CD4-positive, alpha-beta memory T cell (primary cell): Measurements from ENCODE around the gene ABHD5. TPM values are rescaled to one million over a fixed set of nuclear protein-coding genes. Genes with fewer than 3 reads are reported as not detected.

Experiments used
- CTCF ChIA-PET: fragments of 350-600 bp; sonication (Branson Sonifier 250); formaldehyde crosslinking; loops from one replicate; lab custom pipeline; 2021; ENCODE audit warnings: inconsistent platforms; ENCODE audit not compliant: partially characterized antibody; lab: Charles Lee
- POLR2A ChIA-PET: fragments of 350-600 bp; sonication (Branson Sonifier 250); formaldehyde crosslinking; loops from one replicate; lab custom pipeline; 2021; ENCODE audit not compliant: partially characterized antibody; lab: Charles Lee
- DNase-seq, 5 donors: peaks; one replicate each; pipeline versions ENCODE4 v3.0.0 to v3.0.0-alpha.2; 2020 to 2022; ENCODE audit warnings: mixed read lengths in 1 of 5
- H3K27ac ChIP-seq: one replicate; pipeline ENCODE4 v1.7.0; 2013; ENCODE audit warnings: low read depth, low read length
- H3K27me3 ChIP-seq: 2 replicates; pipeline ENCODE4 v1.7.0; 2013; ENCODE audit warnings: mild to moderate bottlenecking, low read length, moderate library complexity; ENCODE audit not compliant: insufficient read depth
- H3K36me3 ChIP-seq: 2 replicates; pipeline ENCODE4 v1.7.0; 2013; ENCODE audit warnings: mild to moderate bottlenecking, low read length, moderate library complexity; ENCODE audit not compliant: insufficient read depth
- H3K4me1 ChIP-seq: 2 replicates; pipeline ENCODE4 v1.7.0; 2013; ENCODE audit warnings: mild to moderate bottlenecking, low read length, moderate library complexity; ENCODE audit not compliant: insufficient read depth
- H3K4me3 ChIP-seq, 2 donors: one replicate each; pipeline ENCODE4 v1.7.0; 2013; ENCODE audit warnings: low read length in 2 of 2, mild to moderate bottlenecking in 1 of 2
- H3K9me3 ChIP-seq, 2 donors: one replicate each; pipeline ENCODE4 v1.7.0; 2013; ENCODE audit warnings: low read length in 2 of 2, control low read depth in 1 of 2; ENCODE audit not compliant: control insufficient read depth in 1 of 2
- H3K27ac Mint-ChIP-seq, 7 donors: one replicate each; pipeline ENCODE4 v1.8.0; 2020 to 2021; ENCODE audit warnings: mixed read lengths in 7 of 7, mild to moderate bottlenecking in 6 of 7, inconsistent platforms in 3 of 7, moderate library complexity in 3 of 7
- H3K27me3 Mint-ChIP-seq, 2 donors: one replicate each; pipeline ENCODE4 v1.8.0; 2020 to 2021; ENCODE audit warnings: mixed read lengths in 2 of 2
- H3K36me3 Mint-ChIP-seq, 2 donors: one replicate each; pipeline ENCODE4 v1.8.0; 2020 to 2021; ENCODE audit warnings: mixed read lengths in 2 of 2, inconsistent platforms in 1 of 2, mild to moderate bottlenecking in 1 of 2
- H3K4me1 Mint-ChIP-seq, 4 donors: one replicate each; pipeline ENCODE4 v1.8.0; 2020 to 2021; ENCODE audit warnings: mixed read lengths in 4 of 4, mild to moderate bottlenecking in 1 of 4
- H3K4me3 Mint-ChIP-seq, 8 donors: one replicate each; pipeline ENCODE4 v1.8.0; 2020 to 2021; ENCODE audit warnings: mixed read lengths in 8 of 8, mild to moderate bottlenecking in 7 of 8, moderate library complexity in 6 of 8, inconsistent platforms in 3 of 8
- H3K9me3 Mint-ChIP-seq, 8 donors: one replicate each; pipeline ENCODE4 v1.8.0; 2020 to 2021; ENCODE audit warnings: mixed read lengths in 8 of 8, mild to moderate bottlenecking in 5 of 8, inconsistent platforms in 3 of 8, moderate library complexity in 1 of 8
- intact Hi-C: fragments of 100-400 bp; cut with micrococcal nuclease; formaldehyde crosslinking; loops from one replicate; pipeline ENCODE4 v1.15.1; 2023
- polyA plus RNA-seq, 2 donors: library from polyadenylated mRNA; unstranded; fragments of 300-500 nt; fragmentation: Illumina TruSeq; gene quantifications; one replicate each; pipeline ENCODE4 v1.2.3, GENCODE V29; 2021
- total RNA-seq, 2 experiments: library from RNA; stranded (reverse); gene quantifications; one replicate each; pipeline ENCODE4 v1.2.3, GENCODE V29; 2021

ABHD5 gene
- total and polyA plus RNA-seq, 4 experiments from 2014 or later: 5.3 to 7.5 (median 6.6) TPM

DNA sequence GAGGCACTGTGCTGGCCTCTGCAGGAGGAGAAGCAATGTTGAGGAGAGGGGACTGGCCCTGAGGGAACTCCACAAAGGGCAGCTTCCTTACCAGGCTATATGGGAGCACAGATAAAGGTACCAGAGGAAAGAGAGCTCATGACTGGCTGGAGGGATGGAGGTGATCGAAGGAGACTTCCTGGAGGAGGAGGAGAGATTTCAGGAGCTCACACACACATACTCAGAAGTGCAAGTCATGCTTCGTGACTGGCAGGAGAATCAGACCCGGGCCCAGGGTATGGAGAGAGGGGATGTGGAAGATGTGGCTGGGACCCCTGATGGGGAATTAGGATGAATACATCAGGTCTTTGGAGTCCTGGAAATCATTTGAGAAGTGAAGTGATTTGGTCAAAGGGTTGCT lies 85.4 kb downstream of the ABHD5 start:
- H3K36me3 ChIP-seq: no peaks in the 10 kb centered on the region
- Mint-ChIP-seq H3K27me3 (no peaks in the 10 kb centered on the region), H3K36me3 (no peaks in the 10 kb centered on the region), H3K4me1 (peaks cover 5 to 27% (median 15%) of the 10 kb centered on the region in 4 donors), H3K9me3 (peaks cover 0 to 2% (median 0%) of the 10 kb centered on the region in 8 donors), H3K27ac (no peak overlapping the region), H3K4me3 (no peak overlapping the region)
- DNase-seq: no peak
- intact Hi-C loops: no loop called here
- no peak overlapping the region for H3K4me3 ChIP-seq
- CTCF ChIA-PET: no interaction called here
- H3K27me3 ChIP-seq: no peaks in the 10 kb centered on the region
- H3K27ac ChIP-seq: no peak overlapping the region
- H3K9me3 ChIP-seq: no peaks in the 10 kb centered on the region
- POLR2A ChIA-PET: no interaction called here
- peaks cover 13% of the 10 kb centered on the region for H3K4me1 ChIP-seq

GRCh38 chr3:43779850-43780249 lies 89.1 kb downstream of the ABHD5 start:
- CTCF ChIA-PET: interaction anchor here (0.9 kb wide), 1 partner anchor 11 kb away, joined by 3 read pairs; no protein-coding TSS in a partner anchor

GRCh38 chr3:43782541-43782940 lies 91.8 kb downstream of the ABHD5 start:
- CTCF ChIA-PET: no interaction called here
- intact Hi-C loops: no loop called here
- POLR2A ChIA-PET: no interaction called here
- H3K9me3 Mint-ChIP-seq: peaks cover 0 to 2% (median 0%) of the 10 kb centered on the region in 8 donors
- Histone ChIP-seq H3K27ac (no peak overlapping the region), H3K4me1 (no peaks in the 10 kb centered on the region), H3K4me3 (no peak overlapping the region), H3K36me3 (no peaks in the 10 kb centered on the region), H3K9me3 (no peaks in the 10 kb centered on the region), H3K27me3 (no peaks in the 10 kb centered on the region)
- H3K27me3 Mint-ChIP-seq: no peaks in the 10 kb centered on the region
- no peak overlapping the region for H3K27ac Mint-ChIP-seq
- H3K4me1 Mint-ChIP-seq: no peaks in the 10 kb centered on the region
- H3K36me3 Mint-ChIP-seq: no peaks in the 10 kb centered on the region
- no peak for DNase-seq
- H3K4me3 Mint-ChIP-seq: no peak overlapping the region

More at GRCh38 chr3:43779850-43780249, 89.1 kb downstream of the ABHD5 start:
- DNase-seq: no peak
- H3K27me3 ChIP-seq: no peaks in the 10 kb centered on the region
- Mint-ChIP-seq H3K27me3 (no peaks in the 10 kb centered on the region), H3K4me1 (no peaks in the 10 kb centered on the region), H3K9me3 (peaks cover 0 to 2% (median 0%) of the 10 kb centered on the region in 8 donors), H3K4me3 (no peak overlapping the region), H3K36me3 (no peaks in the 10 kb centered on the region), H3K27ac (no peak overlapping the region)
- no peak overlapping the region for H3K4me3 ChIP-seq
- H3K27ac ChIP-seq: no peak overlapping the region
- POLR2A ChIA-PET: no interaction called here
- H3K9me3 ChIP-seq: no peaks in the 10 kb centered on the region
- H3K36me3 ChIP-seq: no peaks in the 10 kb centered on the region
- intact Hi-C loops: no loop called here
- H3K4me1 ChIP-seq: no peaks in the 10 kb centered on the region

Other genes starting within 250 kb of the ABHD5 start
- gene ANO10, start 68.9 kb upstream of the ABHD5 start, total RNA-seq: 1 to 10 TPM; 9.7 to 9.9 TPM
- 1 to 10 TPM; 8.6 to 9.6 TPM for gene ANO10, start 68.9 kb upstream of the ABHD5 start, polyA plus RNA-seq